OCI-LY1 (cell line): ENCODE results near the gene NUTM2F.

Source experiments
- CTCF ChIP-seq: fragments of 200-600 bp; sonication (generic), shearing (Covaris generic); IDR thresholded peaks from 2 replicates; pipeline ENCODE4 v1.5.1; 2017; ENCODE audit warnings: mild to moderate bottlenecking, antibody characterized with exemption, low read length, moderate library complexity, mixed read lengths
- EZH2 ChIP-seq: fragments of 200-600 bp; sonication (generic), shearing (Covaris generic); IDR thresholded peaks from 2 replicates; pipeline ENCODE4 v1.8.0; 2017; ENCODE audit warnings: borderline replicate concordance, mixed run types, mild to moderate bottlenecking, antibody characterized with exemption, low read length, moderate library complexity, mixed read lengths

- no peak for TF ChIP-seq CTCF
- no peak for TF ChIP-seq EZH2
These were observed 26.0 kb downstream of the NUTM2F start for GRCh38 chr9:94302426-94302825.
